Measurements from ENCODE around the gene PDPK1. TPM values are rescaled to one million over a fixed set of nuclear protein-coding genes. Genes with fewer than 3 reads are reported as not detected.
A peak's percentile ranks its signal among the peaks of the same experiment; 100 is the strongest.

Gene PDPK1
- total RNA-seq, 1 donor from 2014 or later: 13.9 TPM

GRCh38 chr16:2591476-2592240, 53.8 kb downstream of the PDPK1 start:
- no peaks in the 10 kb centered on the region for H3K27me3 ChIP-seq
- H3K9ac ChIP-seq: no peak overlapping the region
- H3K4me2 ChIP-seq: no peak overlapping the region
- H3K4me3 Mint-ChIP-seq: no peak overlapping the region
- no peak overlapping the region for H3K27ac Mint-ChIP-seq
- no peaks in the 10 kb centered on the region for H3K36me3 ChIP-seq
- no peaks in the 10 kb centered on the region for H3K9me3 Mint-ChIP-seq
- no peaks in the 10 kb centered on the region for H3F3A ChIP-seq (ENCODE audit: low read depth)
- H3K27me3 Mint-ChIP-seq (ENCODE audit: insufficient read depth, low read depth): no peaks in the 10 kb centered on the region
- no peak for DNase-seq (ENCODE audit: low spot score)
- H3K27ac ChIP-seq: no peak overlapping the region
- H4K20me1 ChIP-seq (ENCODE audit: low read depth): no peaks in the 10 kb centered on the region
- H3K79me2 ChIP-seq (ENCODE audit: low read depth): no peaks in the 10 kb centered on the region
- H3K4me1 ChIP-seq: no peaks in the 10 kb centered on the region
- H3K9me3 ChIP-seq (ENCODE audit: low read depth): no peaks in the 10 kb centered on the region
- H3K36me3 Mint-ChIP-seq: peaks cover 8% of the 10 kb centered on the region
- H2AFZ ChIP-seq (replicated peaks): no peak overlapping the region
- TF ChIP-seq EZH2phosphoT487 (IDR thresholded peaks at IDR 0.05) (no peak), EZH2 (IDR thresholded peaks at IDR 0.05) (no peak), CTCF (IDR thresholded peaks at IDR 0.05) (no peak)
- no peak overlapping the region for H3K4me3 ChIP-seq
- H3K4me1 Mint-ChIP-seq: peaks cover 15% of the 10 kb centered on the region

- H4K20me1 ChIP-seq (ENCODE audit: low read depth): no peaks in the 10 kb centered on the region
- no peaks in the 10 kb centered on the region for H3K27me3 ChIP-seq
- DNase-seq (ENCODE audit: low spot score): no peak
- no peaks in the 10 kb centered on the region for H3K9me3 ChIP-seq (ENCODE audit: low read depth)
- H3K36me3 ChIP-seq: no peaks in the 10 kb centered on the region
- H3K27ac ChIP-seq: no peak overlapping the region
- H3F3A ChIP-seq (ENCODE audit: low read depth): no peaks in the 10 kb centered on the region
- Mint-ChIP-seq H3K27me3 (ENCODE audit: insufficient read depth, low read depth) (no peaks in the 10 kb centered on the region), H3K27ac (peak overlapping the region; percentile 72), H3K4me3 (no peak overlapping the region), H3K4me1 (peaks cover 16% of the 10 kb centered on the region), H3K9me3 (no peaks in the 10 kb centered on the region), H3K36me3 (peaks cover 2% of the 10 kb centered on the region)
- H3K4me1 ChIP-seq: no peaks in the 10 kb centered on the region
- H2AFZ ChIP-seq (replicated peaks): no peak overlapping the region
- no peaks in the 10 kb centered on the region for H3K79me2 ChIP-seq (ENCODE audit: low read depth)
- no peak overlapping the region for H3K4me2 ChIP-seq
- H3K4me3 ChIP-seq: no peak overlapping the region
- no peak overlapping the region for H3K9ac ChIP-seq
- TF ChIP-seq EZH2phosphoT487 (IDR thresholded peaks at IDR 0.05) (no peak), CTCF (IDR thresholded peaks at IDR 0.05) (no peak), EZH2 (IDR thresholded peaks at IDR 0.05) (no peak)
These were observed 55.0 kb downstream of the PDPK1 start for GRCh38 chr16:2592786-2593185.

GRCh38 chr16:2595393-2596205, 57.8 kb downstream of the PDPK1 start:
- no peaks in the 10 kb centered on the region for H3K27me3 Mint-ChIP-seq (ENCODE audit: insufficient read depth, low read depth)
- Histone ChIP-seq H3K36me3 (no peaks in the 10 kb centered on the region), H3F3A (ENCODE audit: low read depth) (no peaks in the 10 kb centered on the region), H3K9me3 (ENCODE audit: low read depth) (no peaks in the 10 kb centered on the region), H3K4me3 (no peak overlapping the region), H2AFZ (replicated peaks) (no peak overlapping the region), H3K27me3 (no peaks in the 10 kb centered on the region), H3K4me1 (no peaks in the 10 kb centered on the region), H3K9ac (no peak overlapping the region), H3K79me2 (ENCODE audit: low read depth) (no peaks in the 10 kb centered on the region), H4K20me1 (ENCODE audit: low read depth) (no peaks in the 10 kb centered on the region), H3K4me2 (no peak overlapping the region), H3K27ac (no peak overlapping the region)
- H3K36me3 Mint-ChIP-seq: peaks cover 2% of the 10 kb centered on the region
- H3K9me3 Mint-ChIP-seq: no peaks in the 10 kb centered on the region
- TF ChIP-seq EZH2phosphoT487 (IDR thresholded peaks at IDR 0.05): no peak
- no peak for TF ChIP-seq EZH2 (IDR thresholded peaks at IDR 0.05)
- H3K4me1 Mint-ChIP-seq: peaks cover 17% of the 10 kb centered on the region
- H3K27ac Mint-ChIP-seq: no peak overlapping the region
- H3K4me3 Mint-ChIP-seq: no peak overlapping the region
- DNase-seq (ENCODE audit: low spot score): no peak
